Measurements from ENCODE around the gene CLSTN1. TPM values are rescaled to one million over a fixed set of nuclear protein-coding genes. Genes with fewer than 3 reads are reported as not detected.

The CLSTN1 gene
- total and polyA plus RNA-seq, 4 donors, result 3.1 to 13.4 (median 8.8) TPM

- Histone ChIP-seq H3K27ac (ENCODE audit: low read depth in 1 of 2, low read length in 2 of 2) (no peak overlapping the region), H3K4me3 (ENCODE audit: low read depth in 1 of 3, low read length in 3 of 3) (no peak overlapping the region), H3K36me3 (ENCODE audit: control insufficient read depth in 4 of 4, insufficient read depth in 3 of 4, low read depth in 1 of 4, low read length in 3 of 4) (no peaks in the 10 kb centered on the region), H3K27me3 (ENCODE audit: control insufficient read depth in 4 of 4, insufficient read depth in 4 of 4, low read length in 3 of 4) (no peaks in the 10 kb centered on the region), H3K9ac (ENCODE audit: low read depth in 1 of 2, low read length in 2 of 2) (no peak overlapping the region), H3K4me1 (ENCODE audit: control insufficient read depth in 4 of 4, insufficient read depth in 4 of 4, low read length in 3 of 4) (no peaks in the 10 kb centered on the region), H3K9me3 (ENCODE audit: control insufficient read depth in 4 of 4, low read length in 3 of 4) (no peaks in the 10 kb centered on the region)
- TF ChIP-seq FOXA1 (IDR thresholded peaks at IDR 0.05) (no peak), GABPA (IDR thresholded peaks at IDR 0.05 in 1 of 2, conservative IDR thresholded peaks at IDR 0.05 in 1 of 2) (no peak), REST (IDR thresholded peaks at IDR 0.05) (no peak), HNF4G (IDR thresholded peaks at IDR 0.05) (no peak), YY1 (IDR thresholded peaks at IDR 0.05) (no peak), NR2F2 (IDR thresholded peaks at IDR 0.05) (no peak), RXRA (IDR thresholded peaks at IDR 0.05) (no peak), TAF1 (conservative IDR thresholded peaks at IDR 0.05) (no peak), ZBTB33 (IDR thresholded peaks at IDR 0.05) (no peak), ATF3 (IDR thresholded peaks at IDR 0.05) (no peak), RAD21 (IDR thresholded peaks at IDR 0.05) (no peak), FOXA2 (IDR thresholded peaks at IDR 0.05) (no peak), SP1 (IDR thresholded peaks at IDR 0.05) (no peak), CTCF (IDR thresholded peaks at IDR 0.05; ENCODE audit: low read depth, low read length, missing input control) (no peak), HNF4A (conservative IDR thresholded peaks at IDR 0.05) (no peak)
- no peak for DNase-seq (ENCODE audit: low spot score)
- 94% methylated on average over 10 of the region's 10 CpGs for WGBS
Observed at GRCh38 chr1:9778905-9779304, 44.9 kb downstream of the CLSTN1 start.

GRCh38 chr1:9776685-9777084 lies 47.1 kb downstream of the CLSTN1 start:
- Histone ChIP-seq H3K4me1 (ENCODE audit: control insufficient read depth in 4 of 4, insufficient read depth in 4 of 4, low read length in 3 of 4) (no peaks in the 10 kb centered on the region), H3K9ac (ENCODE audit: low read depth in 1 of 2, low read length in 2 of 2) (no peak overlapping the region), H3K27me3 (ENCODE audit: control insufficient read depth in 4 of 4, insufficient read depth in 4 of 4, low read length in 3 of 4) (no peaks in the 10 kb centered on the region), H3K9me3 (ENCODE audit: control insufficient read depth in 4 of 4, low read length in 3 of 4) (no peaks in the 10 kb centered on the region), H3K36me3 (ENCODE audit: control insufficient read depth in 4 of 4, insufficient read depth in 3 of 4, low read depth in 1 of 4, low read length in 3 of 4) (peaks cover 0 to 2% (median 0%) of the 10 kb centered on the region in 4 donors), H3K27ac (ENCODE audit: low read depth in 1 of 2, low read length in 2 of 2) (no peak overlapping the region), H3K4me3 (ENCODE audit: low read depth in 1 of 3, low read length in 3 of 3) (no peak overlapping the region)
- TF ChIP-seq HNF4A (conservative IDR thresholded peaks at IDR 0.05) (no peak), FOXA2 (IDR thresholded peaks at IDR 0.05) (no peak), TAF1 (conservative IDR thresholded peaks at IDR 0.05) (no peak), RAD21 (IDR thresholded peaks at IDR 0.05) (no peak), RXRA (IDR thresholded peaks at IDR 0.05) (no peak), ZBTB33 (IDR thresholded peaks at IDR 0.05) (no peak), FOXA1 (IDR thresholded peaks at IDR 0.05) (no peak), CTCF (IDR thresholded peaks at IDR 0.05; ENCODE audit: low read depth, low read length, missing input control) (no peak), GABPA (IDR thresholded peaks at IDR 0.05 in 1 of 2, conservative IDR thresholded peaks at IDR 0.05 in 1 of 2) (no peak), MAX (IDR thresholded peaks at IDR 0.05) (no peak)
- no peak for DNase-seq (ENCODE audit: low spot score)
- 96% methylated on average over 2 of the region's 2 CpGs for WGBS

Data from liver (tissue), 9 donors.